ENCODE data around the gene LSS. TPM values are rescaled to one million over a fixed set of nuclear protein-coding genes. Genes with fewer than 3 reads are reported as not detected.
"Not testable (repeated sequence)": the region's sequence is repeated elsewhere in the genome, so short reads cannot be mapped to it uniquely, and the experiment has no call there.

LSS gene
- total RNA-seq, 1 donor from 2014 or later: 26.7 TPM

DNA sequence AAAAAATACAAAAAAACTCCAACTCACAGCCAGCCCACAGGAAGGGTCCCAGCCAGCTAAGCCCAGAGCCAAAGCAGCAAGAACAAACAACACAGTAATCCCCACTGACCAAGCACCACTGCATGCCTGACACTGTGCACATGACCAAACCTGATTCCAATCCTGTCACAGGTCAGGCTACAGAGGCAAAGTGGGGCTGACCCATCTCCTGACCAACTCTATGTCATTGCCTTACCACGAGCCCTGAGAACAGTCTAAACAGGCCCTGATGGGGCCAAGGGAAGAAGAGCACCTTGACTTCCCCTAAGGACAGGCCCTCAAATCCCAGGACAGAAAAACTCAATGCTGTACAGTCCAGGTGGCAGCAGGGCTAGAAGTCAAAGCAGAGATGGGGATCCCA, 2.4 kb downstream of the LSS start:
- peaks cover 15% of the 10 kb centered on the region for H3K4me1 ChIP-seq
- Mint-ChIP-seq H3K4me3 (no peak overlapping the region), H3K27me3 (ENCODE audit: insufficient read depth, low read depth) (peaks cover 12% of the 10 kb centered on the region), H3K9me3 (peaks cover 22% of the 10 kb centered on the region), H3K27ac (no peak overlapping the region), H3K4me1 (peaks cover 39% of the 10 kb centered on the region), H3K36me3 (peaks cover 42% of the 10 kb centered on the region)
- no peak overlapping the region for H3K4me2 ChIP-seq
- peaks cover 23% of the 10 kb centered on the region for H3F3A ChIP-seq (ENCODE audit: low read depth)
- no peak overlapping the region for H3K9ac ChIP-seq
- H3K4me3 ChIP-seq: no peak overlapping the region
- peaks cover 5% of the 10 kb centered on the region for H4K20me1 ChIP-seq (ENCODE audit: low read depth)
- H3K79me2 ChIP-seq (ENCODE audit: low read depth): peaks cover 64% of the 10 kb centered on the region
- no peak overlapping the region for H2AFZ ChIP-seq (replicated peaks)
- H3K9me3 ChIP-seq (ENCODE audit: low read depth): peaks cover 3% of the 10 kb centered on the region
- no peak overlapping the region for H3K27ac ChIP-seq
- DNase-seq (ENCODE audit: low spot score): no peak
- TF ChIP-seq, protein P1, sequence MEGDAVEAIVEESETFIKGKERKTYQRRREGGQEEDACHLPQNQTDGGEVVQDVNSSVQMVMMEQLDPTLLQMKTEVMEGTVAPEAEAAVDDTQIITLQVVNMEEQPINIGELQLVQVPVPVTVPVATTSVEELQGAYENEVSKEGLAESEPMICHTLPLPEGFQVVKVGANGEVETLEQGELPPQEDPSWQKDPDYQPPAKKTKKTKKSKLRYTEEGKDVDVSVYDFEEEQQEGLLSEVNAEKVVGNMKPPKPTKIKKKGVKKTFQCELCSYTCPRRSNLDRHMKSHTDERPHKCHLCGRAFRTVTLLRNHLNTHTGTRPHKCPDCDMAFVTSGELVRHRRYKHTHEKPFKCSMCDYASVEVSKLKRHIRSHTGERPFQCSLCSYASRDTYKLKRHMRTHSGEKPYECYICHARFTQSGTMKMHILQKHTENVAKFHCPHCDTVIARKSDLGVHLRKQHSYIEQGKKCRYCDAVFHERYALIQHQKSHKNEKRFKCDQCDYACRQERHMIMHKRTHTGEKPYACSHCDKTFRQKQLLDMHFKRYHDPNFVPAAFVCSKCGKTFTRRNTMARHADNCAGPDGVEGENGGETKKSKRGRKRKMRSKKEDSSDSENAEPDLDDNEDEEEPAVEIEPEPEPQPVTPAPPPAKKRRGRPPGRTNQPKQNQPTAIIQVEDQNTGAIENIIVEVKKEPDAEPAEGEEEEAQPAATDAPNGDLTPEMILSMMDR (IDR thresholded peaks at IDR 0.05): no peak
- TF ChIP-seq EZH2 (IDR thresholded peaks at IDR 0.05) (no peak), EZH2phosphoT487 (IDR thresholded peaks at IDR 0.05) (no peak)
- H3K27me3 ChIP-seq: no peaks in the 10 kb centered on the region
- peaks cover 2% of the 10 kb centered on the region for H3K36me3 ChIP-seq

GRCh38 chr21:46223661-46224060, 4.9 kb downstream of the LSS start:
- not testable (repeated sequence) for H3K4me1 ChIP-seq; H3K9me3 ChIP-seq (ENCODE audit: low read depth); H3K27ac Mint-ChIP-seq; H3K27me3 ChIP-seq; H3K4me2 ChIP-seq; H3K27ac ChIP-seq; H3K4me3 Mint-ChIP-seq; H3K9ac ChIP-seq; DNase-seq (ENCODE audit: low spot score); H3K27me3 Mint-ChIP-seq (ENCODE audit: insufficient read depth, low read depth); H2AFZ ChIP-seq (replicated peaks); H3K4me3 ChIP-seq; H4K20me1 ChIP-seq (ENCODE audit: low read depth); H3K36me3 ChIP-seq
- H3K9me3 Mint-ChIP-seq: peaks cover 12% of the 10 kb centered on the region
- peaks cover 33% of the 10 kb centered on the region for H3K36me3 Mint-ChIP-seq
- Histone ChIP-seq H3K79me2 (ENCODE audit: low read depth) (peaks cover 65% of the 10 kb centered on the region), H3F3A (ENCODE audit: low read depth) (peaks cover 12% of the 10 kb centered on the region)
- H3K4me1 Mint-ChIP-seq: peaks cover 35% of the 10 kb centered on the region

DNA sequence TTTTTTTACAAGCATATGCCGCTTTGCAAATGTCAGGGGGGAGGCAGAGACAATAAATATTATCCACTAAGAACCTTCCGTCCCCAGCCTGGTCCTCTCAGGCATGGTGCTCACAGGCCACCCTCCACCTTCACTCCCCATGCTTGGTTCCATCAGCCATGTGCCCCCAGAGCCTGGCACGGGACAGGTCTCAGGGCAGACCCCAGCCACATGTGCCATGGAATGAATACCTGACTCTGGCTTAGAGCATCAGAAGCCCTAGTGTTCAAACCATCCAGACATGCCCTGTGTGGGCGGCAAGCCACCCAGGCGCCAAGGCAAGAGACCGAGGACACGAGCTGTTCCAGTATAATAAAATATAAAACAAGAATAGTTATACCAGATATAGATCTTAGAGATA, 5.4 kb downstream of the LSS start:
- Mint-ChIP-seq H3K27me3 (ENCODE audit: insufficient read depth, low read depth) (peaks cover 10% of the 10 kb centered on the region), H3K4me1 (peaks cover 35% of the 10 kb centered on the region), H3K4me3 (no peak overlapping the region), H3K36me3 (peaks cover 33% of the 10 kb centered on the region), H3K27ac (no peak overlapping the region), H3K9me3 (peaks cover 12% of the 10 kb centered on the region)
- peaks cover 9% of the 10 kb centered on the region for H3F3A ChIP-seq (ENCODE audit: low read depth)
- H3K9me3 ChIP-seq (ENCODE audit: low read depth): peaks cover 3% of the 10 kb centered on the region
- no peak overlapping the region for H3K4me3 ChIP-seq
- no peak overlapping the region for H2AFZ ChIP-seq (replicated peaks)
- H3K9ac ChIP-seq: no peak overlapping the region
- peaks cover 65% of the 10 kb centered on the region for H3K79me2 ChIP-seq (ENCODE audit: low read depth)
- no peak for TF ChIP-seq EZH2 (IDR thresholded peaks at IDR 0.05)
- TF ChIP-seq, protein P1 (IDR thresholded peaks at IDR 0.05): no peak
- no peak for TF ChIP-seq EZH2phosphoT487 (IDR thresholded peaks at IDR 0.05)
- DNase-seq (ENCODE audit: low spot score): no peak
- H3K27ac ChIP-seq: no peak overlapping the region
- H3K27me3 ChIP-seq: no peaks in the 10 kb centered on the region
- H3K4me2 ChIP-seq: no peak overlapping the region
- H3K4me1 ChIP-seq: peaks cover 10% of the 10 kb centered on the region
- peaks cover 5% of the 10 kb centered on the region for H4K20me1 ChIP-seq (ENCODE audit: low read depth)
- H3K36me3 ChIP-seq: no peaks in the 10 kb centered on the region

GRCh38 chr21:46222436-46223116, 6.0 kb downstream of the LSS start:
- Mint-ChIP-seq H3K4me1 (peaks cover 31% of the 10 kb centered on the region), H3K4me3 (no peak overlapping the region), H3K36me3 (peaks cover 33% of the 10 kb centered on the region), H3K9me3 (peaks cover 12% of the 10 kb centered on the region), H3K27ac (no peak overlapping the region), H3K27me3 (ENCODE audit: insufficient read depth, low read depth) (peaks cover 14% of the 10 kb centered on the region)
- H3K4me3 ChIP-seq: no peak overlapping the region
- peaks cover 2% of the 10 kb centered on the region for H3F3A ChIP-seq (ENCODE audit: low read depth)
- H3K4me2 ChIP-seq: no peak overlapping the region
- TF ChIP-seq EZH2phosphoT487 (IDR thresholded peaks at IDR 0.05) (no peak), EZH2 (IDR thresholded peaks at IDR 0.05) (no peak)
- TF ChIP-seq, protein P1 (IDR thresholded peaks at IDR 0.05): no peak
- H3K36me3 ChIP-seq: no peaks in the 10 kb centered on the region
- no peak for DNase-seq (ENCODE audit: low spot score)
- no peak overlapping the region for H3K27ac ChIP-seq
- no peak overlapping the region for H2AFZ ChIP-seq (replicated peaks)
- H3K27me3 ChIP-seq: no peaks in the 10 kb centered on the region
- peaks cover 59% of the 10 kb centered on the region for H3K79me2 ChIP-seq (ENCODE audit: low read depth)
- H3K9me3 ChIP-seq (ENCODE audit: low read depth): peaks cover 3% of the 10 kb centered on the region
- H3K4me1 ChIP-seq: peaks cover 8% of the 10 kb centered on the region
- peaks cover 5% of the 10 kb centered on the region for H4K20me1 ChIP-seq (ENCODE audit: low read depth)
- H3K9ac ChIP-seq: no peak overlapping the region

Data from neural progenitor cell (in vitro differentiated cells).